GM21447 (cell line): ENCODE measurements around the gene PIGM.

Source experiments
- ATAC-seq: cut with Tn5 transposase; IDR thresholded peaks from one replicate; pipeline ENCODE4 v1.9.1; 2021; ENCODE audit not compliant: unreplicated experiment

PIGM gene

DNA sequence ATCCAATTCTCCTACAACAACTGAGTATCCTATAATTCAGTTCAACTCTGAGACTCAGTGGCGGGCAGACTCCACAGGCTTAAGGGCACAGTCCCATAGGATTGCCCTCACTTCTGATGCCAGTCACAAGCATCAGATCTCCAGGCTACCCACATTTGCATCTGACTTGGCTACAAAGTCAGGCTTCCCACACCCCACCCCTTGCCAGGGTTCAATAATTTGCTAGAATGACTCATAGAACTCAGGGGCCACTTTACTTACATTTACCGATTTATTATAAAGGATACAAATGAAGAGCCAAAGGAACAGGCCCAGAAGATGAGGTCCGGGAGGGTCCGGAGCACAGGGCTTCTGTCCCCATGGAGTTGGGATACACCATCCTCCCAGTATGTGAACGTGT lies 41.8 kb downstream of the PIGM start:
- no peak for ATAC-seq

- ATAC-seq: no peak
These were observed 42.2 kb downstream of the PIGM start for GRCh38 chr1:159989581-159989980.

GRCh38 chr1:159988006-159988405 lies 43.8 kb downstream of the PIGM start:
- ATAC-seq: no peak

GRCh38 chr1:159987186-159987585 lies 44.6 kb downstream of the PIGM start:
- no peak for ATAC-seq

GRCh38 chr1:159986531-159986930 lies 45.3 kb downstream of the PIGM start:
- ATAC-seq: no peak

- no peak for ATAC-seq
These were observed 45.7 kb downstream of the PIGM start for GRCh38 chr1:159986093-159986492.

DNA sequence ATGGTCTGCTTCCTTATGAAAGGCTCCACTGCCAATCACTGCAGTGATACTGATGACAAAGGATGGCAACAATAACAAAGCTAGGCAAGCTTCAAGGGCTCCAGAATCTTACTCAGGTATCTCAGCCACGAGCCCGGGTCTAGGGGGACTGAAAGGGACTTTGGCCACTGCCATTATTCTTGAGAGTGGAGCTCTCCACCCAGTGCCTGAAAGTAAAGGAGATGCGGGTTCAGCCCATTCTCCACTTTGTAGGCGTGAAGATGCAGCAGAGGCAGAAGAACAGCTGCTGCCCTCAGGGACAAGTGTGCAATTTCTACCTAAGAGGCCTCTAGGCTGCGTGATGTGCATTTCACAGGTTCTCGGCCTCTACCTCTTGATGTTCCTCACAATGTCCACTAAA lies 46.3 kb downstream of the PIGM start:
- no peak for ATAC-seq

GRCh38 chr1:159983681-159984080 lies 48.1 kb downstream of the PIGM start:
- ATAC-seq: no peak

- ATAC-seq: no peak
These were observed 49.5 kb downstream of the PIGM start for GRCh38 chr1:159982280-159982679.

DNA sequence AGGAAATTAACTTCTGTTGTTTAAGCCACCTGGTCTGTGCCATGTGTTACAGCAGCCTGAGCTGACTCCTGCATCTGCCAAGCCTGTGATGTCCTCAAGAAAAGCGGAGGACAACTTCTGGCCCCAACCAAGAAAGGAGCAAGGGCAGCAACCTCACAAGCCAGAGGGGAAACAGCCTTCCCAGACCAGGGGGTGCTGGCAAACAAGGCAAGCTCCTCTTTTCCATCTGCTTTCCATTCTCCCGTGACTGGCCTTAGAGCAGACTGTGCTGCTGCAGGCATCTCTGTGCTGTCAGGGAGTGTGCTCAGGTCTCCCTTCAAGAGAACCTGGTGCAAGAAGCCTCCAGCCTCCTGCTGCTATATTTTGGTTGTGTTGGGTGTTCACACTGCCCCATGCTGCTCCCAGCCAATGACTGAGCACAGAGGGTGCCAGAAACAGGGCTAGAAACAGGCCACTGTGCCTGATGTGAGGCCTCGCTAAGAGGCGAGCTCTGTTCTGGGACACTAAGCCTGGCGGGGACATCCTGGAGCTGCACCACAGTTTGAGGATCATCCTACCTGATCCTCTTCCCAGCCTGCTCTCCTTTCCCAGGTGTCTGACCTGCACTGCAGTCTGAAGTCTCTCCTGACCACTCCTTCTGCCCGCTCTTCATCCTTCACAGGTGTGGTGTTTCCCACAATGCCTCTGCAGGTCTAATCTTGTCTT lies 50.3 kb downstream of the PIGM start:
- ATAC-seq: no peak

GRCh38 chr1:159980786-159981185 lies 51.0 kb downstream of the PIGM start:
- no peak for ATAC-seq

DNA sequence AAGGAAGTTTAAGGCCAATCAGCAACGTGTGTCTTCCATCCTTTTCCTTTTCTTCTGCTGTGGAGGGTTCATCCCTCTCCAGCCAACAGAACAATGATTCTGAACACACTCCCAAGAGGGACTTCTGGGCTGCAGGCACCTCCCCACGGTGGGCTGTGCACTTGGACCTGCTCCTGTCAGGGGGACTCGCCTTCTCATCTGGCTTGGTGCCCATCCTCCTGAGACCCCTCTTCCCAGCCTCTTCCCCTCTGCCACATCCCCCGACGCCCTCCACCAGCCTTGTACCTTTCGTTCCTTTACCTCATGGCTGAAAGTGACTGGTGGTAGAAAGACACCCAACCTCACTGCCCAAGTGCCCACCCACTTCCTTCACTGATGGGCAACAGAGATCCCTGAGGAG lies 51.7 kb downstream of the PIGM start:
- ATAC-seq: no peak

DNA sequence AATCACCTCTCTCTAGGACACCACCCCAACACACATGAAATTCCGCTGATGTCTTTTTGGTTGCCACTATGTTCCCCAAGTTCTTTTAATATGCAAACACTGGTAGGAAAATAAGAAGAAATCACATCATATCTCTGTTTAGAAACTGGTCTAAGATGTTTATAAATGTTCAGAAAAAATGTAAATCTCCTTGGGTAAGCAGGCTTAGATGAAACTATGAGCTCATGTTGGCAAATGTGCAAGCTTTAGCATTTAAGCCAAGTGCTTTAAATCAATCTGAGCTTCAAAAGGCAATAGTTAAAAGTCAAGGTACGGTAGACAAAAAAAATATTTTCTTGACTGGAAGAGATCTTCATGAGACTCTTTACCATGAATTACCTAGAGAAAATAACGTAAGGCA lies 52.5 kb downstream of the PIGM start:
- no peak for ATAC-seq

GRCh38 chr1:159978107-159978398 lies 53.7 kb downstream of the PIGM start:
- no peak for ATAC-seq

DNA sequence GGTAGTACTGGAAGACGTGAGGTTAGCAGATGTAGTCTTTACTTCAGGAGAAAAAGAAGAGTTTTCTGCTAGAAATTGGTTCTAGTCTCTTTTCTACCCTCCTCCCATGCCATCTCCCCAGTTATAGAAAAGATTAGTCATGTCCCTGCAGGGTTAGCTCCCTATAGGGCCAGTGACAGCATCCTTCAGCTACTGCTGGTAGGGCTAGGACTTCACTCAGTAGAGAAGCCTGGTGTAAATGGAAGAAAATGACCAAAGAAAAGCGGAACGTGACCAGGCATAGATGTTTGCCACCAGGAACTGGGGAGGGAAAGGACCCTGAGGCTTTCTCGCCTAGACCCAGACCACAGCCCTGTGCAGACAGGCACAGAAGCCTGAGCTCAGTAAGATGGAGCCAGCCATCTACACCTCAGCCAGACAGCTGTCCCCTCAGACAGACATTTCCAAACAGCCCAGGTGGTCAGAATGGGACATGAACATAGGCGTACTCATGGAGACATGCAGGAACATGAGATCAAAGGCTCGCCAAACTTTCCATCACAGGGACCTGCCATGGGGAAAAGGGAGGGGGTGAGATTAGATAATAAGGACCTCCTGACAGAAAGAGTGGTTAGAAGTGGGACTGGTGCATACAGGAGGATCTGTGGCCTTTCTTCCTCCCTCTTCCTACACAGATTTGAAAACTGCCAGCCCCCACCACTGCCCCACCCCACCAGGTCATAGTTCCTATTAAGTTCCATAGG lies 54.3 kb downstream of the PIGM start:
- ATAC-seq: no peak
